ENCODE data around the gene MAP3K10. TPM values are rescaled to one million over a fixed set of nuclear protein-coding genes. Genes with fewer than 3 reads are reported as not detected.
"Not testable (repeated sequence)": the region's sequence is repeated elsewhere in the genome, so short reads cannot be mapped to it uniquely, and the experiment has no call there.

MAP3K10 gene
- polyA plus RNA-seq, 1 donor: 10.1 TPM

- Histone ChIP-seq H3K36me3 (ENCODE audit: control insufficient read depth, insufficient read depth, low read length) (no peaks in the 10 kb centered on the region), H3K27me3 (ENCODE audit: control insufficient read depth, insufficient read depth, low read length) (peaks cover 45% of the 10 kb centered on the region), H3K4me3 (ENCODE audit: low read length) (peak overlapping the region; percentile 30), H3K9me3 (ENCODE audit: control insufficient read depth, low read depth, low read length) (peaks cover 8% of the 10 kb centered on the region), H3K4me1 (ENCODE audit: control insufficient read depth, insufficient read depth, low read length) (peaks cover 18% of the 10 kb centered on the region), H3K27ac (ENCODE audit: low read length) (no peak overlapping the region)
- peak; percentile 62 to 85 for DNase-seq
- WGBS (ENCODE audit: insufficient coverage, low lambda C conversion rate): no CpG with 5 or more reads among the region's 54 CpGs
Measured at GRCh38 chr19:40217027-40217810, 26.0 kb downstream of the MAP3K10 start.

- no CpG with 5 or more reads among the region's 75 CpGs for WGBS (ENCODE audit: insufficient coverage, low lambda C conversion rate)
- Histone ChIP-seq H3K27ac (ENCODE audit: low read length) (no peak within 1 kb of the TSS), H3K4me1 (ENCODE audit: control insufficient read depth, insufficient read depth, low read length) (peaks cover 18% of the 10 kb centered on the region), H3K4me3 (ENCODE audit: low read length) (peak within 1 kb of the TSS; percentile 30), H3K27me3 (ENCODE audit: control insufficient read depth, insufficient read depth, low read length) (peaks cover 50% of the 10 kb centered on the region), H3K36me3 (ENCODE audit: control insufficient read depth, insufficient read depth, low read length) (no peaks in the 10 kb centered on the region), H3K9me3 (ENCODE audit: control insufficient read depth, low read depth, low read length) (peaks cover 13% of the 10 kb centered on the region)
- DNase-seq: peak; percentile 27 to 28
Measured at GRCh38 chr19:40217934-40218890, 27.0 kb downstream of the MAP3K10 start, which contains the start of gene TTC9B. Gene TTC9B (minus strand): TSS chr19:40218384. CDS start chr19:40218381, 3 bp downstream.

- not testable (repeated sequence) for H3K36me3 ChIP-seq (ENCODE audit: control insufficient read depth, insufficient read depth, low read length); H3K27ac ChIP-seq (ENCODE audit: low read length); H3K4me3 ChIP-seq (ENCODE audit: low read length); DNase-seq
- WGBS (ENCODE audit: insufficient coverage, low lambda C conversion rate): 92% methylated on average over 4 of the region's 4 CpGs
- H3K9me3 ChIP-seq (ENCODE audit: control insufficient read depth, low read depth, low read length): peaks cover 15% of the 10 kb centered on the region
- H3K4me1 ChIP-seq (ENCODE audit: control insufficient read depth, insufficient read depth, low read length): peaks cover 18% of the 10 kb centered on the region
- H3K27me3 ChIP-seq (ENCODE audit: control insufficient read depth, insufficient read depth, low read length): peaks cover 56% of the 10 kb centered on the region
Measured at GRCh38 chr19:40219029-40219428, 27.8 kb downstream of the MAP3K10 start.

GRCh38 chr19:40219721-40220276, 28.6 kb downstream of the MAP3K10 start:
- peaks cover 64% of the 10 kb centered on the region for H3K27me3 ChIP-seq (ENCODE audit: control insufficient read depth, insufficient read depth, low read length)
- no peak overlapping the region for H3K27ac ChIP-seq (ENCODE audit: low read length)
- H3K36me3 ChIP-seq (ENCODE audit: control insufficient read depth, insufficient read depth, low read length): no peaks in the 10 kb centered on the region
- H3K4me1 ChIP-seq (ENCODE audit: control insufficient read depth, insufficient read depth, low read length): peaks cover 18% of the 10 kb centered on the region
- peak; percentile 55 to 80 for DNase-seq
- WGBS (ENCODE audit: insufficient coverage, low lambda C conversion rate): no CpG with 5 or more reads among the region's 8 CpGs
- H3K9me3 ChIP-seq (ENCODE audit: control insufficient read depth, low read depth, low read length): peaks cover 18% of the 10 kb centered on the region
- H3K4me3 ChIP-seq (ENCODE audit: low read length): no peak overlapping the region

- 80% methylated on average over 3 of the region's 9 CpGs for WGBS (ENCODE audit: insufficient coverage, low lambda C conversion rate)
- H3K27ac ChIP-seq (ENCODE audit: low read length): no peak overlapping the region
- H3K36me3 ChIP-seq (ENCODE audit: control insufficient read depth, insufficient read depth, low read length): no peaks in the 10 kb centered on the region
- H3K4me3 ChIP-seq (ENCODE audit: low read length): no peak overlapping the region
- DNase-seq: no peak
- peaks cover 69% of the 10 kb centered on the region for H3K27me3 ChIP-seq (ENCODE audit: control insufficient read depth, insufficient read depth, low read length)
- H3K9me3 ChIP-seq (ENCODE audit: control insufficient read depth, low read depth, low read length): peaks cover 18% of the 10 kb centered on the region
- H3K4me1 ChIP-seq (ENCODE audit: control insufficient read depth, insufficient read depth, low read length): peaks cover 18% of the 10 kb centered on the region
Measured at GRCh38 chr19:40220674-40221073, 29.4 kb downstream of the MAP3K10 start.

GRCh38 chr19:40221858-40222619, 30.8 kb downstream of the MAP3K10 start:
- Histone ChIP-seq H3K27me3 (ENCODE audit: control insufficient read depth, insufficient read depth, low read length) (peaks cover 68% of the 10 kb centered on the region), H3K4me1 (ENCODE audit: control insufficient read depth, insufficient read depth, low read length) (peaks cover 20% of the 10 kb centered on the region), H3K36me3 (ENCODE audit: control insufficient read depth, insufficient read depth, low read length) (no peaks in the 10 kb centered on the region), H3K9me3 (ENCODE audit: control insufficient read depth, low read depth, low read length) (peaks cover 23% of the 10 kb centered on the region), H3K4me3 (ENCODE audit: low read length) (no peak overlapping the region), H3K27ac (ENCODE audit: low read length) (no peak overlapping the region)
- no CpG with 5 or more reads among the region's 41 CpGs for WGBS (ENCODE audit: insufficient coverage, low lambda C conversion rate)
- peak; percentile 79 to 82 for DNase-seq

- peaks cover 18% of the 10 kb centered on the region for H3K9me3 ChIP-seq (ENCODE audit: control insufficient read depth, low read depth, low read length)
- H3K27me3 ChIP-seq (ENCODE audit: control insufficient read depth, insufficient read depth, low read length): peaks cover 61% of the 10 kb centered on the region
- no peaks in the 10 kb centered on the region for H3K36me3 ChIP-seq (ENCODE audit: control insufficient read depth, insufficient read depth, low read length)
- DNase-seq: peak; percentile 45 to 73
- H3K27ac ChIP-seq (ENCODE audit: low read length): no peak overlapping the region
- peak overlapping the region; percentile 4 for H3K4me3 ChIP-seq (ENCODE audit: low read length)
- no CpG with 5 or more reads among the region's 48 CpGs for WGBS (ENCODE audit: insufficient coverage, low lambda C conversion rate)
- H3K4me1 ChIP-seq (ENCODE audit: control insufficient read depth, insufficient read depth, low read length): peaks cover 13% of the 10 kb centered on the region
Measured at GRCh38 chr19:40223135-40223822, 32.1 kb downstream of the MAP3K10 start.

GRCh38 chr19:40224342-40225150, 33.3 kb downstream of the MAP3K10 start:
- Histone ChIP-seq H3K4me1 (ENCODE audit: control insufficient read depth, insufficient read depth, low read length) (peaks cover 9% of the 10 kb centered on the region), H3K9me3 (ENCODE audit: control insufficient read depth, low read depth, low read length) (peaks cover 18% of the 10 kb centered on the region), H3K4me3 (ENCODE audit: low read length) (no peak overlapping the region), H3K27me3 (ENCODE audit: control insufficient read depth, insufficient read depth, low read length) (peaks cover 50% of the 10 kb centered on the region), H3K36me3 (ENCODE audit: control insufficient read depth, insufficient read depth, low read length) (no peaks in the 10 kb centered on the region), H3K27ac (ENCODE audit: low read length) (no peak overlapping the region)
- no CpG with 5 or more reads among the region's 32 CpGs for WGBS (ENCODE audit: insufficient coverage, low lambda C conversion rate)
- DNase-seq: no peak

All from large intestine (tissue), 3 donors.